Fibroblast of skin of left quadriceps (primary cell): ENCODE data around the gene PINLYP.
"Not testable (repeated sequence)": the region's sequence is repeated elsewhere in the genome, so short reads cannot be mapped to it uniquely, and the experiment has no call there.

Experiments used
- DNase-seq, 2 experiments: peaks; one replicate each; pipeline ENCODE4 v3.0.0-alpha.2; 2013; ENCODE audit warnings: low read depth in 2 of 2

Gene PINLYP

GRCh38 chr19:43575156-43575950 lies at the start of gene PINLYP, which contains the start of gene XRCC1:
TSS of gene PINLYP (plus strand) at chr19:43575801. CDS start at chr19:43577192, 1,391 bp downstream.
TSS of gene XRCC1 (minus strand) at chr19:43575527. CDS start at chr19:43575458, 69 bp downstream.
- peak; percentile 96 for DNase-seq

- no peak for DNase-seq
Observed at GRCh38 chr19:43525836-43526771, 49.5 kb upstream of the PINLYP start.

GRCh38 chr19:43526884-43527859 lies 48.4 kb upstream of the PINLYP start, which contains the start of gene ETHE1:
TSS of gene ETHE1 (minus strand) at chr19:43527201. CDS start at chr19:43527177, 24 bp downstream.
- DNase-seq: no peak

- no peak for DNase-seq
Observed at GRCh38 chr19:43527860-43528622, 47.6 kb upstream of the PINLYP start.

- DNase-seq: no peak
Observed at GRCh38 chr19:43532571-43532961, 43.0 kb upstream of the PINLYP start.

- DNase-seq: peak; percentile 94 to 95
Observed at GRCh38 chr19:43532962-43533545, 42.5 kb upstream of the PINLYP start, which contains the start of gene ZNF575. TSS of gene ZNF575 (plus strand) at chr19:43533188. CDS start at chr19:43534423, 1,235 bp downstream.

GRCh38 chr19:43533546-43534304 lies 41.9 kb upstream of the PINLYP start:
- DNase-seq: peak; percentile 99

- DNase-seq: no peak
Observed at GRCh38 chr19:43534305-43534815, 41.2 kb upstream of the PINLYP start.

- DNase-seq: no peak
Observed at GRCh38 chr19:43534816-43535761, 40.5 kb upstream of the PINLYP start.

GRCh38 chr19:43538922-43539321 lies 36.7 kb upstream of the PINLYP start:
- no peak for DNase-seq

- DNase-seq: no peak
Observed at GRCh38 chr19:43540381-43540780, 35.2 kb upstream of the PINLYP start.

- DNase-seq: no peak
Observed at GRCh38 chr19:43541920-43542650, 33.5 kb upstream of the PINLYP start.

GRCh38 chr19:43544077-43544476 lies 31.5 kb upstream of the PINLYP start:
- DNase-seq: no peak

GRCh38 chr19:43545276-43545675 lies 30.3 kb upstream of the PINLYP start:
- no peak for DNase-seq

- DNase-seq: no peak
Observed at GRCh38 chr19:43545981-43546380, 29.6 kb upstream of the PINLYP start.

- no peak for DNase-seq
Observed at GRCh38 chr19:43546581-43546980, 29.0 kb upstream of the PINLYP start.

- not testable (repeated sequence) for DNase-seq
Observed at GRCh38 chr19:43547926-43548325, 27.7 kb upstream of the PINLYP start.
